Coronary artery (tissue), 2 donors: ENCODE measurements around the gene PRDM16.

ENCODE experiments used
- DNase-seq: peaks from one replicate; pipeline ENCODE4 v3.0.0-alpha.2; 2017; ENCODE audit warnings: low spot score
- H3K27ac ChIP-seq, 2 donors: fragments of 200-600 bp; sonication (generic); one replicate each; pipeline ENCODE4 v1.5.1; 2016 to 2019
- H3K4me3 ChIP-seq: fragments of 200-600 bp; sonication (generic); 2 replicates; pipeline ENCODE4 v1.5.1; 2016; ENCODE audit warnings: mild to moderate bottlenecking, moderate library complexity
- TF ChIP-seq, protein P1 (sequence below): fragments of 200-600 bp; sonication (generic); IDR thresholded peaks from one replicate; pipeline ENCODE4 v1.5.1; 2019; ENCODE audit warnings: antibody characterized with exemption

PRDM16 gene

DNA sequence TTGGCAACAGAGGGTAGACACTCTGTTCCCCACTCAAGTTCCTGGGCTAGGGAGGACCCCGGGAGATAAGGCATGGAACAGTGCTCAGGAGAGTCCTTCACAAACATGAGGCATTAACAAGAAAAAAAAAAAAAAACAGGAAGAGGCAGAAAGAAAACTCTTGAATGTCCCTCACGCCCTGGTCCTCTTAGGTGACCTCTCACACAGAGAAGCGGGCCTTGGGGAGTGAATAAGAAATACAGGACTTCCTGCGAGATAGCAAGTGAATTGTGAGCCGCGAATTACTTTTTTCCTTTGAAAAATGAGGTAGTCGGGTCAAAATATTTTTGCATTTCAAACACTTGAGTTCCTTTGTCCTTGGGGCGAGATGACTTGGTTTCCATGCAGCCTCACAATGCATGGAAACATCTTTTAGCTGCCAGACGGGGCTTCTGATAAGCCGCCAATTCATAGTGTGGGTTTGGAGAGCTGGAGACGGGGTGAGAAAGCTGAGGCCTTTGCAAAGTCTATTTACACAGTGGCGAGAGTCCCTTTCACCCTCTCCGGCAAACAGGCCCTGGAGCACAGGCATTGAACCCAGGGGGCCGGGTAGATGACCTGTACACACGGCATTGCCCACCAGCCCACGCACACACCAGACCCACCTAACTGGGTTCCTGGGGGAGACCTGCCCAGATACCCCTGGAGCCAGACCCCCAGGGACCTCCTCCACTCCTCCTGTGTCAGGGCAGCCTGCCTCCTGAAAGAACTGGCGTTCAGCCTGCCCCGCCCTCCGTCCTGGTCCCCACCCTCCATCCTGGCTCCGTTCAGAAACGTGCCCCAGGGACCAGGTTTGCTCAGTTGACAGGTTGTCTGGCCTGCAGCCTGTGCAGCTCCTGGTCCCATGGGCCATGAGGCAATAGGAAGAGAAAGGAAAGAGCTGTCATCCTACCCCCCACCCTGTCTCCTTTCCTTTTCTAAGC is 192.3 kb downstream of the PRDM16 start:
- TF ChIP-seq, protein P1, sequence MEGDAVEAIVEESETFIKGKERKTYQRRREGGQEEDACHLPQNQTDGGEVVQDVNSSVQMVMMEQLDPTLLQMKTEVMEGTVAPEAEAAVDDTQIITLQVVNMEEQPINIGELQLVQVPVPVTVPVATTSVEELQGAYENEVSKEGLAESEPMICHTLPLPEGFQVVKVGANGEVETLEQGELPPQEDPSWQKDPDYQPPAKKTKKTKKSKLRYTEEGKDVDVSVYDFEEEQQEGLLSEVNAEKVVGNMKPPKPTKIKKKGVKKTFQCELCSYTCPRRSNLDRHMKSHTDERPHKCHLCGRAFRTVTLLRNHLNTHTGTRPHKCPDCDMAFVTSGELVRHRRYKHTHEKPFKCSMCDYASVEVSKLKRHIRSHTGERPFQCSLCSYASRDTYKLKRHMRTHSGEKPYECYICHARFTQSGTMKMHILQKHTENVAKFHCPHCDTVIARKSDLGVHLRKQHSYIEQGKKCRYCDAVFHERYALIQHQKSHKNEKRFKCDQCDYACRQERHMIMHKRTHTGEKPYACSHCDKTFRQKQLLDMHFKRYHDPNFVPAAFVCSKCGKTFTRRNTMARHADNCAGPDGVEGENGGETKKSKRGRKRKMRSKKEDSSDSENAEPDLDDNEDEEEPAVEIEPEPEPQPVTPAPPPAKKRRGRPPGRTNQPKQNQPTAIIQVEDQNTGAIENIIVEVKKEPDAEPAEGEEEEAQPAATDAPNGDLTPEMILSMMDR, result no peak
- H3K4me3 ChIP-seq, result no peak overlapping the region
- DNase-seq, result no peak
- no peak overlapping the region for H3K27ac ChIP-seq

DNA sequence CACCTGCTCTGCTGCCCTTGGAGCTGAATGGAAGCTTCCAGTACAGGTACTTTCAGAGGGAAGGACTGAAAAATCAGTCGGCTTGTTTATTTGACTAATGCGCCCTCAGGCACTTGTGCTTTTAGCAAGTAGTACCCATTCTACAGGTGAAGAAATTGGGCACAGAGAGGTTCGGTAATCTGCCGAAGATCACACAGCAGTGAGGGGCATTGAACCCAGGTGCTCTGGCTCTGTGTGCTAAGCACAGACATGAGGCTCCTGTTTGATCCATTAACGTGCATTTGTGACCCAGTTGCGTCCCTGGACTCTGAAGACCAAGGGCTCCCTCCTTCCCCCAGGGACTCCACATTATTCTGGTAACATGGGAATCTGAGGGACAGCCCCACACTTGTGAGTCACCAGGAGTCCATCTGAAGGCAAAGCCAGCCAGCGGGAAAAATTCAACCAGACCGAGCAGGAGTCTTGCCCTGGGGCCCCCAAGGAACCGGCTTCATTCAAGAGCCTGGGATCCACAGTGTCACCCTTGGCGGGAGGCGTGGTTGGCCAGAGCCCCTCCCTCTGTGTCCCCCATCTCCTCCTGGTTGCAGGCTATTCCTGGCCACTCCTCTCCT is 193.1 kb downstream of the PRDM16 start:
- no peak overlapping the region for H3K27ac ChIP-seq
- TF ChIP-seq, protein P1, result no peak
- DNase-seq, result no peak
- H3K4me3 ChIP-seq, result no peak overlapping the region

DNA sequence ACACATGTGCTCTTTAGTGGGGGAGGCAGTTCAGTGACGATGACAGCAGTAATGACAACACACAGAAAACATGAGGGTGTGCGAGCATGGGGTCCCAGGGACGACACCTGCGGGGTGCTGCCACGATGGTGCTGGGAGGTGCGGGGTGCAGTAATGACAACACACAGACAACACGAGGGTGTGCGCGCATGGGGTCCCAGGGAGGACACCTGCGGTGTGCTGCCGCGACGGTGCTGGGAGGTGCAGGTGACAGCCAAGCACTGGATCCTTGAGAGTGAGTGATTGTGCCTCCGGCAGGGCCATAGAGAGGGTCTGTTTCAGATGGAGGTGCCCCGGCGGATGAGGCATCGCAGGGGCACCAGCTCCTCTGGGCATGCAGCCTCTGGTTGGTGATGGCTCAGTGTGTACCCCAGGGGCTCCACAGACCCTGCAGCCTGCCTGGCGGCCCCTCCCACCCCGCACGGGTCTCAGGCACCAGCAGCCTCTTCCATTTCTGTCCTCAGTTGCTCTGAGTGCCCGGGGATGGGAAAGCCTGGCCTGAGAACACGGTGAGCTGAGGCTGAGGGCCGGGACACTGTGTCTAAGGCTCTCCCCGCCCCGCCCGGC is 193.8 kb downstream of the PRDM16 start:
- TF ChIP-seq, protein P1, result no peak

DNA sequence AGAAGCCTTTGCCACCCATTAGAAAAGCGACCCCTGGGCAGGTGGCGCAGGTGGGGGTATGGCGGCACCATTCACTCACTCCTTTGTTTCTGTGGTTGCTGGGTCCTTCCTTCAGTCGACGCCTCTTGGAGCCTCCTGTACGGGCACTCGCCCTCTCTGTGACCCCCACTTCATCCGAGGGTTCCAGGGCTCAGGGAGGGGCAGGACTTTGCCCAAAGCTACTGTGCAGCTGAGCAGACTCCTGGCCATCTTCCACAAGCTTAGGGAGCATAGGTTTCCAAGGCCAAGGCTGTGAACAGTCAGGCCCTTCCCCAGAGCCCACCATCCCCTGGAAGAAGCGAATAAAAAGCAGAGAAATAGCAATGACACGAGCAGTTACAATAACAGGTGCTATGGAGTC is 194.8 kb downstream of the PRDM16 start:
- TF ChIP-seq, protein P1, result no peak
- no peak for DNase-seq
- H3K4me3 ChIP-seq, result no peak overlapping the region
- H3K27ac ChIP-seq, result no peak overlapping the region

More for the DNA sequence above, 193.8 kb downstream of the PRDM16 start:
- H3K27ac ChIP-seq, result no peak overlapping the region
- H3K4me3 ChIP-seq, result no peak overlapping the region
- no peak for DNase-seq

DNA sequence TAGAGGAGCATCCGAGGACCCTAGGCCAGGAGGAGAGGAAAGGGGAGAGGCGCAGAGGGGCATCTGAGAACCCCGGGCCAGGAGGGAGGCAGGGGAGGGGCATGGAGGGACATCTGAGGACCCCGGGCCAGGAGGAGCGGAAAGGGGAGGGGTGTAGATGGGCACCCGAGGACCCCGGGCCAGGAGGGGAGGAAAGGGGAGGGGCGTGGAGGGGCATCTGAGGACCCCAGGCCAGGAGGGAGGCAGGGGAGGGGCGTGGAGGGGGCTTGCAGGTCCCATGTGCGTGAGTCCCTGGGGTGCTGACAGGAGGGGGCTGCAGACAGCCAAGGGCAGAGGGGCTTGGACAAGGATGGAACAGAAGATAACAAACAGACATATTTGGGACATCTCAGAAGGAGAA is 195.5 kb downstream of the PRDM16 start:
- Histone ChIP-seq H3K4me3 (no peak overlapping the region), H3K27ac (no peak overlapping the region)
- TF ChIP-seq, protein P1, result no peak
- no peak for DNase-seq

DNA sequence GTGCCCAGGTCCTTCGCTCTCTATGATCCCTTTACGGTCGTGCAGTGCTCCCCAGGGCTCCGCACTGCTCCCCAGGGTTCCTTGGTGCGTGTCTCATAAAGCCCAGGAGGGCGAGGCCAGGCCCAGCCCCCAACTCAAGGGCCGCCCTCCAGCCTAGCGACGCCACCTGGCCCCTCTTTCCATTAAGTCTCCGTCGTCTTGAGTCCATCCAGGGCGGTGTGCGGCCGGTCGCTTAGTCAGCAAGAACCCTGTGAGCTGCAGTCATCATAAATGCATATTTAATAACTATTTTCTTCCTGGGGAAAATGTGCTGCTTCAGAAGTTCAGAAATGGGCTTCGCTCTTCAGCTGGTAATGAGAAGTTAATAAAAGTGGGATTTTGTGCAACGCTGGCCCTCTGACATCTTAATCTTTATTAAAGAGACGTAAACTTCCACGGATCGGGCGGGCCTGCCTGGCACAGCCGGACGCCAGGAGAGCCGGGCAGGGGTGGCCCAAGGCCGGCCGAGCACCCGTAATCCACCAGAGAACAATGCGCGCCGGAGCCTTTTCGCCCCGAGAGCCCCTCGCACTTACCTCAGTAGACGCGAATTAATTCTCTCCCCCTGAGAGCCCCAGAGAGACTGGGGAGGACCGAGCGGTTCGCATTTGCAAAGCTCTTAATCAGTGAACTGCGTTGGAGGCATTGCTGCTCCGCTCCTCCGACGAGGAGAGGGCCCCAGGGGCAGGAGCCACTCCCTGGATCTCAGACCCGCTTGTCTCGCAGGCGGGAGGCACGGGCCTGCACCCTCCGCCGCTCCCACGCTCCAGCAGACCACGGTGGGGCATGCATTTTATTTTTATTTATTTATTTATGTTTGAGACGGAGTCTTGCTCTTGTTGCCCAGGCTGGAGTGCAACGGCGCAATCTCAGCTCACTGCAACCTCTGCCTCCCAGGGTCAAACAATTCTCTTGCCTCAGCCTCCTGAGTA is 197.1 kb downstream of the PRDM16 start:
- no peak overlapping the region for H3K27ac ChIP-seq
- no peak for DNase-seq

More for the DNA sequence above, 197.1 kb downstream of the PRDM16 start:
- no peak overlapping the region for H3K4me3 ChIP-seq
- TF ChIP-seq, protein P1, result no peak
